GM19025 (cell line): Measurements from ENCODE around the gene RACGAP1.

Experiments
- ATAC-seq: cut with Tn5 transposase; IDR thresholded peaks from one replicate; pipeline ENCODE4 v1.9.1; 2021; ENCODE audit warnings: mild to moderate bottlenecking, low read depth, moderate library complexity; ENCODE audit not compliant: unreplicated experiment

The RACGAP1 gene

DNA sequence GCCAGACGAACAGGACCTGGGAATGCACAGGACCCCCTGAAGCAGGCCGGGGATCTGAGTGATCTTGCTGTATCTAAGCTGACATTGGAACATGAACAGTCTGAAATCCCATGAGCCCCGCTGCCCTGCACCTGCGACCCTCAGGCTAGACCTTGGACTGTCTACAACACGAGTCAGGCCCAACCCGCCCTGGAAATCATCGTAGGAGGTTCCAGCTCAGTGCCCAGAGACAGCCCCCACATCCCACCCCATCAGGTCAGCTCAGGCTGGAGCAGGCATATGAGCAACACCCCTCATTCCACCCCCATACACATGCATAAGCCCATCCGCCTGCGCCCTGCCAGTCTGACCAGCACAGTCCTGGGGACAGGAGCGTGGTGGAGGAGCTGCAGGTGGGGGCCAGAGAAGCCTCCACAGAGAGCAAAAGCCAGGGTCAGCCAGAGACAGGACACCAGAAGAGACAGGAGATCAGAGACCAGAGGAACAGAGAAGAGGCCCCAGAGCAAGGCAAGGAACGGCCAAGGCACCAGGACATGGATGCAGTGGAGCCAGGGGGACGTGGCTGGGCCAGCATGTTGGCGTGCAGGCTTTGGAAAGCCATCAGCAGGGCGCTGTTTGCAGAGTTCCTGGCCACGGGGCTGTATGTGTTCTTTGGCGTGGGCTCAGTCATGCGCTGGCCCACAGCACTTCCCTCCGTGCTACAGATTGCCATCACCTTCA, 52.5 kb downstream of the RACGAP1 start, which contains the start of gene AQP6:
Gene AQP6 (plus strand): TSS at position 307 of the 720 bp plus-strand sequence. CDS start 227 bp downstream, at position 534.
- no peak for ATAC-seq

DNA sequence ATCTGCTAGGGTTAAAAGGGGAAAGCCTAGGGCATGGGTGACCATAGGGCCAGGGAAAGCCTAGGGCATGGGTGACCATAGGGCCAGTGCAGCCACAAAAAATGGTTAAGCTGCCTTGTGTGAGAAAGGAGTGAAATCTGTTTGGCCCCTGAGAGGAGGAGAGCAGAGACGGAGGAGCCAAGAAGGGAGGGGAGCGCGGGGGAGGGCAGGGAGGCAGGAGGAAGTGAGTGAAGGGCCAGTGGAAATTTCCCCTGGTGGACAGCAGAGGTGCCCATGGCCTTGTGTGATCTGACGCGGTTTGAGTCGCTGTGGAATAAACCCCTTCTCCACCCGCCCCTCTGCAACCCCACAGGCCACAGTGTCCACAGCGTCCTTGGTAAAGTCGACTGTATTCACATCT, 53.2 kb downstream of the RACGAP1 start:
- no peak for ATAC-seq

DNA sequence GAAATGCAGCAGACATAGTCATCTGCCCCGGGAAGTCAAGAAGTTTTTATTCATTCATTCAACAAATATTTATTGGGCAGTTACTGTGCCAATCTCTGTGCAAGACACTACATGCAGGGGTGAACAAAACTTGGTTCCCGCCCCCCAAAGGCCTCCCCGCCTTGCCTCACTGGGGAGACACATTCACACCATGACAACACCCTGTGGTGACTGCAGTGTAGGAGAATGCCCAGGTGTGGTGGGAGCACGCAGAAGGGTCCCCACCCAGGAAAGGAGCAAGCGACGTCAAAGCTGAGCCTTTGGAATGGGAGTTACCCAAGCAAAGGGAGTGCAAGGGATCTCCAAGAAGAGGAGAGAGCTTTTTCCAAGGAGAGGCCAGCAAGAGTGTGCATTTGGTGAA, 54.2 kb downstream of the RACGAP1 start:
- no peak for ATAC-seq

DNA sequence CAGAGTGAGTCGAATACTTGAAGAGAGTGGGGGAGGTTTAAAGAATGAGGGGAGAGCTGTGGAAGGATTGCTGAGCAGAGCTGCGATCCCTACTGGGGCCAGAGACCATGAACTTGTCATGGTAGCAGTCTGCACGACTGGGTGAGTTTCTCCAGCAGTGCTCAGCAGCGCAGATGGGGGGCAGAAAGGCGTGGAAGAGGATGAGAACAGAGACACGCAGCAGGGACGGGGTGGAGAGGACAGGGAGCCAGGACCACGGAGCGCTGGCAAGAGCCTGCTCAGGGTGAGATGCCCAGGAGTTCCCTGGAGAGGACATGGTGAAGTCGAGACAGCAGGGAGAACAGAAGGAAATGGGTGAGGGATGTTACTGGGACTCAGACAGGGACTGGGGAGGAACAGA, 54.6 kb downstream of the RACGAP1 start:
- no peak for ATAC-seq

DNA sequence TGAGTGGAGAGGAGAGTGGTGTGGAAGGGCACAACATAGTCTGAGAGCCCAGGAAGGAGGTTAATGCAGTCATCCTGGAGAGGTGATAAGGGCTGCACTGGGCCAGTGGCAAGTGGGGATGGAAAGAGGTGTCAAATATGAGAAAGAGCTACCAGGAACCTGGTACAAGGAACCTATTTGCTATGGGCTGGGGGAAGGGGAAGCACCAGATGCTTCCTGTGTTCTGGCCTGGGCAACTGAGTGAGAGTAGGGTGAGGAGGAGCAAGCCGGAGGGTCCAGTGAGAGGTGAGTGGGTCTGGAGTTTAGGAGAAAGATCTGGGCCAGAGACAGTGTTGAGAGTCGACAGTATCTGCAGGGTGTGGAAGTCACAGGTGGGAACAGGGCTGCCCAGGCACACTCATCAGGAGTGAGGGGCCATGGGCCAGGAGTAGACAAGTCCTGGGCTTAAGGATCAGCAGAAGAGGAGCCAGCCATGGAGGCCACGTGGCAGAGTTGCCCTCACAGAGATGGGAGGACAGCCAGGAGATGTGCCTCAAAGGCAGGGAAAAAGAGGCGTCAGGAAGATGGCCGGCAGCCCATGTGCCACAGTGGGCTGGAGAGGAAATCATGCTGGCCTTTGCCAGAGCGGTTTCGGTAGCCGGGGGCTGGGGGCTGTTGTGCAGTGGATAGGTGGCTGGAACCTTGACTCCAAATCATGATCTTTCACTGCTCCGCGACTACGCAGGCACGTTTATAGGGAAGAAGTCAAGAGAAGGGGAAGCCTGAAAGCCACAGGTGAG, 55.5 kb downstream of the RACGAP1 start:
- ATAC-seq = no peak

DNA sequence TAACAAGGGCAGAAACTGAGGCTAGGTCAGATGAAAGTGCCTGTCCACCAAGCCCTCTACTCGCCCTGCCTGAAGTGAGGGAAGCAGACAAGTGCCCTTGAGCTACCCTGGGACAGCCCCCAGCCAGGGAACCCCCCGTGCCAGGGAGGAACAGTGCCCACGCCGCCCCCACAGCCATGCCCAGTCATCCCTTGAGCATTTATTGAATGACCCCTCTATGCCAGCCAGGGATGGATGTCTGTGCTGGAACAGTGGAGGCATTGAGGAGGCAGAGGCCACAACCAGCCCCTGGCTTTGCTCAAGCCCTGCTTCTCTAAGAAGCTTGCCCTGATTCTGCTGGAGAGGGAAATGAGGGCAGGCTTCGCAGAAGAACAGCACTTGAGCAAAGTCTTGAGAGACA, 56.3 kb downstream of the RACGAP1 start:
- no peak for ATAC-seq

DNA sequence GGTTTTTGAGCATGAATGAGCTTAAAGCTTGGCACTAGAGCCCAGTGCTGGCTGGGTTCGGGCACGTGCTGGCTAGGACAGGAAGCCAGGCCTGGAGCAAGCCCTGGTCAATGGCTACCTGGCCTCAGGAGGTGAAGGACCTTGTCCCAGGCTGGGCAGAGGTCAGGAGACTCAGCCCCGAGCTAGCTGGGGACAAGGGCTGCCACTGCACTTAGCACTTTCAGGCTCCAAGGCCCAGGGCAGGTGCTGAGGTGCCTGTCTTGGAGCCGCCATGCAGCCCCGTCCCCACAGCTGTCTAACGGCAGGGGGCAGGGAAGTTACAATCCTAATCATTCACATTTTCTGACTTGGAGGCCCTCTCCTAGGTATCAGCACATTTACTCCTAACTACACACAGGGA, 56.8 kb downstream of the RACGAP1 start:
- ATAC-seq = no peak

DNA sequence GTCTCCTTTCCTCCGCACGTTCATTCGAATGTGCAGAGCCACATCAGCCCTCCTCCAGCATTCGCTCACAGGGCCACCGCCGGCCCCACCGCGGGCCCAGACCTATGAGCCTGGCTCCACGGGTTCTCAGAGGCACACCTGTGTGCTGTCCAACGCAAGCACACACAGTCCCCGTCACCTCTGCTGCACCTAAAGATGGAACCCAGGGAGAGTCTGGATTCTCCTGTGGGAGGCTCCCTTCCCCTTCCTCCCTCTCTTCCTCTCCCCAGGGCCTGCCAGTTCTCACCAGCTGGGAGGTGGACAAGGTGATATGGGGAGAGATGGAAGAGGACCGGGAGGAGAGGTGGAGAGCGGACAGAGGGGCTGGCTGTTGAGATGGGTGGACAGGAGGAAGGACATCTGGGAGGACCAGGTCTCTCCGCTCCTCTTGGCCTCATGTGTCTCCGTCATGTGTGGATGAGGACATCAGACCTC, 57.5 kb downstream of the RACGAP1 start:
- no peak for ATAC-seq

DNA sequence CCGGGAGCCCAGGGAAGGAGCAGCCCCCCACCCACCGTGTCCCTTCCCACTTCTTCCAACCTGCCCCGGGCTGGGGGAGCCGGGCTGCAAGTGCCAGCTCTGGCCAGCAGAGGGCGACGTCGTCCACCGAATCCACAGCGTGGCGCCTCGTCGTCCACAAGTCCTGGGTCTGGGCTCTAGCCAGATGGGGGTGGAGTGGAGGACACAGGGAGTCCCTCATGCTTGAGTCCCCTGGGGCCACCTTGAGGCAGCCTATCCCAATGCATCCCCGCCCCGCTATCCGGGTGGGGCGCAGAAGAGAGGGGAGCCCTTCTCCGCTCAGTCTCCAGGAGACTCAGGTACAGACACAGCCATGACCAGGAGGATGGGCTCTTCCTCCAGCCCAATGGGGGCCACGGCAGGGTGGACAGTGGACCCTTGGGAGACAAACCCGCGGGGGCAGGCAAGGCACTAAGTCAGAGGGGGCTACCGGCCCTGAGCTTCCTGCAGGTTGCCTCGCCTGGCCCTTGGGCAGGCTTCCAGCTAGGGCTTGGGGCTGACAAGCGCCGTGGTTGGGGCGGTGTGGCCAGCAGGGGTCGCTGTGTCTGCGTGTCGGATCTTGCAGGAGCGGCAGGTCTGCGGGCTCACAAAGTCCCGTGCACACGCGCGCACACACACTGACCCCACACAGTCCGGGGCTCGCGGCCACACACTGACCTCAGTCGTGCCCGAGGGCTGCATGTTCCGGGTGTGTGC, 58.1 kb downstream of the RACGAP1 start:
- peak; percentile 72 for ATAC-seq

DNA sequence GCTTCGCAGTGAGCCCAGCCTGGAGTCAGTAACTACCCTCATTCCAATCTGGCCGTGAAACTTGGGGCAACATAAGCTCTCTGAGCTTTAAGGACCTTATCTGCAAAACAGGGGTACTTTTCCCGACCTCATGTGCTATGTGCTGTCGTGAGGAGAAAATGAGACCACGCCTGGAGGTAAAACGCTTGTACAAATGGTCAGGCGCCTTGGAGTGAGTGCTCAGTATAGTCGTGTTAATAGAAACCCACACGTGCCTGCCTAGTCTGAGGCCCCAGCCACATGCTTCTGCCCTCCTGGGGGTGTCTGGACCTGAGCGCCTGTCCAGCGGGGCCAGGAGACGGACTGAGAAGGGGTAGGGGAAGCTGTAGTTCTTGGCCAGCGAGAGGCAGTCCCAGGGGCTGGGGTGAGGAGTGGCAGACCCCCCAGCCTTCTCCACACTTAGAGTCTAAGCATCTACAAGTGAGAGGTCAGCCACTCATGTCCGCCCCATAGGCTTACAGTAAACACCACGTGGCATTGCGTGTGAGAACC, 58.7 kb downstream of the RACGAP1 start:
- no peak for ATAC-seq

DNA sequence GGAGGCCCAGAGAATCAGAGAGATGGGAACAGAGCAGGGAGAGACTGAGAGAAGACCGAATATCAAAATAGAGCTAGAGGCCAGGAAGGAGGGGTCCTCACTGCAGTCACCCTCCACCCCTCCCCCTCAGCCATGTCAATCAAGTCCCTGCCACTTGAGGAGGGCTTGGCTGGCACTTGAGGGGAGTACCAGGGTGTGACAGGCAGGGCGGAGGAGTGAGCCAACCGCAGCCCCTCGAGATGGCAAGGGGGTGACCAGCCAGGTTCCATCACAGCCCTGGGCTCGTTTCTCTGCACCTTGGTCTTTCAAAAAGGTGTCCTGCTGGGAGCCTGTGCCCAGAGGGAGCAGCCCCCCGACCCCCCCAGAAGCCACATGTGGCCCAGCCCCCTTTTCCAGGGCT, 59.5 kb downstream of the RACGAP1 start:
- ATAC-seq = no peak

DNA sequence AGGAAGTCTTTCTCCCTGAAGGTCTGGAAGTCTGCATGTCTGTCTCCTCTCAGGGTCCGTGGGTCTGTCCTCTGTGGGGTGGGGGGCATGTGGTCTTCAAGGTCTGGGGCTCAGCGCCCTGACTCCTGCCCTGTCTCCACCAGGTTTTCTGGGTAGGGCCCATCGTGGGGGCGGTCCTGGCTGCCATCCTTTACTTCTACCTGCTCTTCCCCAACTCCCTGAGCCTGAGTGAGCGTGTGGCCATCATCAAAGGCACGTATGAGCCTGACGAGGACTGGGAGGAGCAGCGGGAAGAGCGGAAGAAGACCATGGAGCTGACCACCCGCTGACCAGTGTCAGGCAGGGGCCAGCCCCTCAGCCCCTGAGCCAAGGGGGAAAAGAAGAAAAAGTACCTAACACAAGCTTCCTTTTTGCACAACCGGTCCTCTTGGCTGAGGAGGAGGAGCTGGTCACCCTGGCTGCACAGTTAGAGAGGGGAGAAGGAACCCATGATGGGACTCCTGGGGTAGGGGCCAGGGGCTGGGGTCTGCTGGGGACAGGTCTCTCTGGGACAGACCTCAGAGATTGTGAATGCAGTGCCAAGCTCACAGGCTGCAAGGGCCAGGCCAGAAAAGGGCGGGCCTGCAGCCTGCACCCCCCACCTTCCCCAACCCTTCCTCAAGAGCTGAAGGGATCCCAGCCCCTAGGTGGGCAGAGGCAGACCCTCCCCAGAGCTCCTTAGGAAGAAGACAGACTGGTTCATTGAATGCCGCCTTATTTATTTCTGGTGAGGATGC, 60.3 kb downstream of the RACGAP1 start:
- ATAC-seq = no peak

DNA sequence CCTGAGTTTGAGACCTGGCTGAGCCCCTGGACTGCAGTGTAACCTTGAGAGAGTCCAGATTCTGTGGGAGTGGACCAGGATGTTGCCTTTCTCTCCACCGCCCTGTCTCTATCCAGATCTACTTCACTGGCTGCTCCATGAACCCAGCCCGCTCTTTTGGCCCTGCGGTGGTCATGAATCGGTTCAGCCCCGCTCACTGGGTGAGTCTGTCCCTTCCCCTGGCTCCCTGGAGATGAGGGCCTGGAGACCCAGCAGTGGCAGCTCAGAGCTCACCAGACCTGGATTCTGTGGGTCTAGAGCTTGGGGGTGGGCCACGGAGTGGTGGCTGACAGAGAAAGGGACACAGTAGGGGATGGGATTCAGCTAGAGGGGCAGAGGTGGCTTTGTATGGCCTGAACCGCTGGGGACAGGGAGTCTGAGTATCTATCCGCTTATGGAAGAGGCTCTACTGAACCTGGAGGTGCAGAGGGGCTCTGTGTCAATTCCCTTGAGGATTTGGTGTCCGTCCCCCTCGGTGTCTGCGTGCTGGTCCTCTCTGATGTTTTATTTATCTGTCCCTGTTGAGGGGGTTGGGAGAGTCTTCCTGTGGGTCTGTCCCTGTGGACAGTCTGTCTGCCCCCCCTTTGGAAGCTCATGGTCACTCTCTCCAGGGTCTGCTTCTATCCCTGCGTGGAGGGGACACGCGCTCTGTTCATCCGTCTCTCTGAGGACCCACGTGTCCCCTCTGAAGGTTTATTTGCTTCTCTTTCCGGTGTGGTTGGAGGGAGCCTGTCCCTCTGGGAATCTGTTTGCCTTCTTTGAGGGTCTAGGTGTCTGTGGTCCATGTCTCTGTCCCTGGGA, 61.1 kb downstream of the RACGAP1 start:
- ATAC-seq = no peak

DNA sequence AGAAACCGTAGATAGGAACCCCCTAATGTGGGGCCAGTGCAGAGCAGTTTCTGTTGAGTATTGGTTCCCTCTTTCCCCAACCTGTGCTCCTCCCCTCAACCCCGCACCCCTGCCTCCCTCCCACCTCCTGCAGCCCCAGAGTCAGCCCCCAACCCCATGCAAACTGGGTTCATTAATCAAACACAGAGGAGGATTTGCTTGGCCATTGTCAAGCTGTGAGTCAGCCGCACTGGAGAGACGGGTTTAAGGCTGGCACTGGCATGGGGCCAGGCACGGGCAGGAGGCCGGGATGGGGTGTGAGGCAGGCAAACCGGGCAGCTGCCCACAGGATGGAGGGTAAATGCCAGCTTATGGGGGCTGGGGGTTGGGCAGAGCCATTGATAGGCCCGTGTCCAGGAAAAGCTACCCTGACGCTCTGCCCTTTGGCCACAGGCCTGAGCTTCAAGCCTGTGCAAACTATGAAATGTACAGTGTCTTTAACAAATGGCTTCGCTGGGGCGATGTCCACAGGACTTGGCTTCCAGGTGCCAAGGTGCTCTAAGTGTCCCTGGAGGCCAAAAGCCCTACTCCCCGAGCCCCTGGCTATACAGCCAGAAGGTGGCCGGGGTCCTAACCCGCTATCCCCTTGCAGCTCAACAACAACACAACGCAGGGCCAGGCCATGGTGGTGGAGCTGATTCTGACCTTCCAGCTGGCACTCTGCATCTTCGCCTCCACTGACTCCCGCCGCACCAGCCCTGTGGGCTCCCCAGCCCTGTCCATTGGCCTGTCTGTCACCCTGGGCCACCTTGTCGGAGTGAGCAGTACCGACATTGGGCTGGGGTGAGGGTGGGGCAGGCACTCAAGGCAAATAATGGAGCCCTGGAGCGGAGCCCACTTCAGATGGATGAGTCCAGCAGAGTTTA, 62.2 kb downstream of the RACGAP1 start:
- ATAC-seq = no peak

DNA sequence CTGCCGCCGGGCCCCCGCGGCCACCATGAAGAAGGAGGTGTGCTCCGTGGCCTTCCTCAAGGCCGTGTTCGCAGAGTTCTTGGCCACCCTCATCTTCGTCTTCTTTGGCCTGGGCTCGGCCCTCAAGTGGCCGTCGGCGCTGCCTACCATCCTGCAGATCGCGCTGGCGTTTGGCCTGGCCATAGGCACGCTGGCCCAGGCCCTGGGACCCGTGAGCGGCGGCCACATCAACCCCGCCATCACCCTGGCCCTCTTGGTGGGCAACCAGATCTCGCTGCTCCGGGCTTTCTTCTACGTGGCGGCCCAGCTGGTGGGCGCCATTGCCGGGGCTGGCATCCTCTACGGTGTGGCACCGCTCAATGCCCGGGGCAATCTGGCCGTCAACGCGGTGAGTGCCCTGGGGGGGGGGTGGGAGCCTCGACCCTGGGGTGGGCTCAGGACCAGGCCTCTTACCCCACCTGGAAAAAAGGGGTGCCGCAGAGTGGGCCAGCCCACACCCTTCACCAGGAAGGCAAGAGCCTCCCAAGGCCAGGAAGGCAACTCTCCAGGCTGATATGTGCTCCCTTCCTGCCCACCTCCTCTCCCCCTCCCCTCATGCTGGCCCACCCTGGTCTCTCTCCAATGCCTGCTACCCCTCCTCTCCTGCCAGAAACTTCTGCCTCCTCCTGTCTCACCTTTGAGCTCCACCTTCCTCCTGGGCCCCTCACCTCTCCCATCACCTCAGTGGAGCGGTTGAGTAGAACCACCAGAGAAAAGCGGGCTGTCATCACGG, 63.1 kb downstream of the RACGAP1 start:
- no peak for ATAC-seq

DNA sequence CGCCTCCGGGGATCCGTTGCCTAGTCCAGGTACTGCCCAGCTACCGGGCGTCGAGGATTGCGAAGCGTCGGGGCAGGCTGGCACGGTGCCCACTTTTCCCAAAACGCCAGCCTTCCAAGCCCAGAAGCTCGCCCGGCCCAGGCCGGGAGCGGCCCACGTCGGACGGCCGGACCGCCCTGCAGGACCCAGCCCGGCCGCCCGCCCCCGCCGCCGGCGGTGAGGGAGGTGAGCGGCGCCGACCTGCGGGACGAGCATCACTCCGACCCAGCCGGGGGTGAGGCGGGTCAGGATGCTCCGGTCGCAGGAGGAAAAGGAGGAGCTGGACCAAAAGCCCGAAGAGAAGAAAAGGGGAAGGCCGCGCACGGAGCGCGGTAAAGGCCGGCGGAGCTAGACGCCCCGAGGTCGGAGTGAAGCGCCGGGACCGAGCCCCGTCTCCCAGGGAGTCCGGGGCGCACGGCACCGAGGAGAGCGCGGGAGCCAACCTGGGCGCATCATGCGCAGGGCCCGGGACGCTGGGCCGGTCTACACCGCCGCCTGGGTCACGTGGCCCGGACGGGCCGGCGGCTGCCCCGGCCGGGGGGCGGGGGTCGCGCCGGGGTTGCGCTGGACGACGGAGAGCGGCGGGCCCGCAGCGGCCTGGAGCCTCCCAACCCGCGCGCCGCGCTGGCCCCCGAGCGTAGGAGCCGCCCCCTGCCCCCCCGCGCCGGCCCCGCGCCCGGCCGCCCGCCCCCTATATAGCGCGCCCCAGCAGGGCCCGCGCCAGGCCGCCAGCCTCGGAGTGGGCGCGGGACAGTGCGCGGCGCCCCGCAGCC, 64.0 kb downstream of the RACGAP1 start, which contains the start of gene AQP5:
Gene AQP5 (plus strand): TSS at position 762 of the 812 bp plus-strand sequence. CDS start 146 bp downstream, outside the sequence.
- ATAC-seq = no peak
